SK-N-SH treated with all-trans-retinoic acid at 6 μM for 48 hours (cell line): Measurements from ENCODE around the gene RRAS2.

Experiments used
- ATAC-seq: fragments of 200-7000 bp; cut with Tn5 transposase; 3 replicates; pipeline ENCODE4 v1.9.1; 2020; ENCODE audit warnings: mild to moderate bottlenecking, moderate library complexity
- ARNTL ChIP-seq: fragments of 450-650 bp; formaldehyde crosslinking; IDR thresholded peaks from 2 replicates; pipeline ENCODE4 v1.5.0; 2020; ENCODE audit warnings: low read depth, mild to moderate bottlenecking, moderate library complexity, borderline replicate concordance
- BACH2 ChIP-seq: fragments of 250-450 bp; sonication (Bioruptor Pico); IDR thresholded peaks from 2 replicates; pipeline ENCODE4 v1.9.0; 2021; ENCODE audit warnings: mild to moderate bottlenecking, borderline replicate concordance
- CSDC2 ChIP-seq: fragments of 250-450 bp; sonication (Bioruptor Pico); IDR thresholded peaks from 2 replicates; pipeline ENCODE4 v1.5.0; 2020; ENCODE audit warnings: mild to moderate bottlenecking, moderate library complexity
- CSRNP3 ChIP-seq: fragments of 250-450 bp; sonication (Bioruptor Pico); IDR thresholded peaks from 2 replicates; pipeline ENCODE4 v1.5.1; 2021; ENCODE audit warnings: mild to moderate bottlenecking, moderate library complexity
- ESRRG ChIP-seq: fragments of 250-450 bp; sonication (Bioruptor Pico); IDR thresholded peaks from 2 replicates; pipeline ENCODE4 v1.6.1; 2021; ENCODE audit warnings: mild to moderate bottlenecking
- GLIS3 ChIP-seq: fragments of 250-450 bp; sonication (Bioruptor Pico); IDR thresholded peaks from 2 replicates; pipeline ENCODE4 v1.5.0; 2020; ENCODE audit warnings: mild to moderate bottlenecking, moderate library complexity
- ISL1 ChIP-seq: fragments of 250-450 bp; sonication (Bioruptor Pico); IDR thresholded peaks from 2 replicates; pipeline ENCODE4 v2.1.2; 2022; ENCODE audit warnings: mild to moderate bottlenecking, moderate library complexity
- OSR1 ChIP-seq: fragments of 250-450 bp; sonication (Bioruptor Pico); IDR thresholded peaks from 2 replicates; pipeline ENCODE4 v1.8.0; 2022; ENCODE audit warnings: moderate library complexity, mild to moderate bottlenecking, inconsistent platforms
- PATZ1 ChIP-seq: fragments of 250-450 bp; sonication (Bioruptor Pico); IDR thresholded peaks from 2 replicates; pipeline ENCODE4 v1.8.0; 2020; ENCODE audit warnings: mild to moderate bottlenecking, moderate library complexity, borderline replicate concordance
- PPARA ChIP-seq: fragments of 250-450 bp; sonication (Bioruptor Pico); IDR thresholded peaks from 2 replicates; pipeline ENCODE4 v1.5.0; 2020; ENCODE audit warnings: mild to moderate bottlenecking, borderline replicate concordance
- RARB ChIP-seq: fragments of 250-450 bp; sonication (Bioruptor Pico); IDR thresholded peaks from 2 replicates; pipeline ENCODE4 v1.8.0; 2021; ENCODE audit warnings: mild to moderate bottlenecking, moderate library complexity
- SNAI2 ChIP-seq: fragments of 250-450 bp; sonication (Bioruptor Pico); IDR thresholded peaks from 2 replicates; pipeline ENCODE4 v1.5.0; 2020; ENCODE audit warnings: mild to moderate bottlenecking, moderate library complexity
- TCF4 ChIP-seq: fragments of 250-450 bp; sonication (Bioruptor Pico); IDR thresholded peaks from 2 replicates; pipeline ENCODE4 v1.8.0; 2021; ENCODE audit warnings: mild to moderate bottlenecking, moderate library complexity, borderline replicate concordance
- ZC3H10 ChIP-seq: fragments of 250-450 bp; sonication (Bioruptor Pico); IDR thresholded peaks from 2 replicates; pipeline ENCODE4 v1.5.1; 2021; ENCODE audit warnings: mild to moderate bottlenecking, moderate library complexity
- ZFP3 ChIP-seq: fragments of 250-450 bp; sonication (Bioruptor Pico); IDR thresholded peaks from 2 replicates; pipeline ENCODE4 v1.5.0; 2020; ENCODE audit warnings: mild to moderate bottlenecking, moderate library complexity
- ZFP30 ChIP-seq: fragments of 450-650 bp; formaldehyde crosslinking; IDR thresholded peaks from 2 replicates; pipeline ENCODE4 v1.5.0; 2022; ENCODE audit warnings: mild to moderate bottlenecking, moderate library complexity
- ZNF565 ChIP-seq: fragments of 450-650 bp; formaldehyde crosslinking; conservative IDR thresholded peaks from 2 replicates; pipeline ENCODE4 v1.5.0; 2020; ENCODE audit warnings: low read depth, mild to moderate bottlenecking, moderate library complexity
- ZNF70 ChIP-seq: fragments of 450-650 bp; formaldehyde crosslinking; IDR thresholded peaks from 2 replicates; pipeline ENCODE4 v1.5.0; 2020; ENCODE audit warnings: mild to moderate bottlenecking, moderate library complexity
- ZNF8 ChIP-seq: fragments of 450-650 bp; formaldehyde crosslinking; IDR thresholded peaks from 2 replicates; pipeline ENCODE4 v1.5.0; 2020; ENCODE audit warnings: mild to moderate bottlenecking, moderate library complexity
- TF ChIP-seq, protein P1 (sequence below): fragments of 250-450 bp; sonication (Bioruptor Pico); IDR thresholded peaks from 2 replicates; pipeline ENCODE4 v1.8.0; 2021; ENCODE audit warnings: low read depth, mild to moderate bottlenecking, moderate library complexity, borderline replicate concordance
- TF ChIP-seq, protein P2 (sequence below): fragments of 250-450 bp; sonication (Bioruptor Pico); IDR thresholded peaks from 2 replicates; pipeline ENCODE4 v1.5.1; 2020; ENCODE audit warnings: low read depth, mild to moderate bottlenecking, moderate library complexity

The RRAS2 gene

DNA sequence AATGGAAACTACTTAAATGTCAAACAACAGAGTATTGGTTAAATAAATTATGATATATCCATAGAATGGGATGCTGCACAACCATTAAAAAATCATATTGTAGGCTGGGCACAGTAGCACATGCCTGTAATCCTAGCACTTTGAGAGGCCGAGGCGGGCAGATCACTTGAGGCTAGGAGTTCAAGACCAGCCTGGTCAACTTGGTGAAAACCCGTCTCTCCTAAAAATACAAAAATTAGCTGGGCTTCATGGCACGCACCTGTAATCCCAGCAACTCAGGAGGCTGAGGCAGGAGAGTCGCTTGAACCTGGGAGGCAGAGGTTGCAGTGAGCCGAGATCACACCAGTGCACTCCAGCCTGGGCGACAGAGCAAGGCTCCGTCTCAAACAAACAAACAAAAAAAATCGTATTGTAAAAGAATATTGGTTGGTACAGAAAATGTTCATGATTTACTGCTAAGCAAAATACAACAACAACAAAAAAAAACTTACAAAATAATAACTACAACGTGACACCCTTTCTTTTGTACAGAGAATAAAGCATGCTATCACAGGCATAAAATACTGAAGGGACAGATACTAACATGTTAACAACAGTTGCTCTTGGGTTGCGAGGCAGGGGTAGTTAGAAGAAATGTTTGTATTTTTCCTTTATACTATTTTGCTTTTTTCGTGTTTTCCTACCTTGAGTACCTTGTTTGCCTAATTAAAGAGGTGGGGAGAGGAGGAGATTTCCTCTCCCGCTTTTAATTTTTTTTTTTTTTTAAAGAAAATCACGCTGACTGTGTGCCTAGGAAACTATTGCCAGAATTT, 21.3 kb upstream of the RRAS2 start:
- TF ChIP-seq ZC3H10 (CRISPR knock-in tag) (no peak), CSRNP3 (no peak), OSR1 (CRISPR knock-in tag) (no peak), SNAI2 (CRISPR knock-in tag) (no peak), ESRRG (CRISPR knock-in tag) (no peak)
- no peak for ATAC-seq

GRCh38 chr11:14378171-14378570, 19.2 kb upstream of the RRAS2 start:
- no peak for ATAC-seq
- no peak for TF ChIP-seq BACH2 (CRISPR knock-in tag)
- TF ChIP-seq, protein P1, sequence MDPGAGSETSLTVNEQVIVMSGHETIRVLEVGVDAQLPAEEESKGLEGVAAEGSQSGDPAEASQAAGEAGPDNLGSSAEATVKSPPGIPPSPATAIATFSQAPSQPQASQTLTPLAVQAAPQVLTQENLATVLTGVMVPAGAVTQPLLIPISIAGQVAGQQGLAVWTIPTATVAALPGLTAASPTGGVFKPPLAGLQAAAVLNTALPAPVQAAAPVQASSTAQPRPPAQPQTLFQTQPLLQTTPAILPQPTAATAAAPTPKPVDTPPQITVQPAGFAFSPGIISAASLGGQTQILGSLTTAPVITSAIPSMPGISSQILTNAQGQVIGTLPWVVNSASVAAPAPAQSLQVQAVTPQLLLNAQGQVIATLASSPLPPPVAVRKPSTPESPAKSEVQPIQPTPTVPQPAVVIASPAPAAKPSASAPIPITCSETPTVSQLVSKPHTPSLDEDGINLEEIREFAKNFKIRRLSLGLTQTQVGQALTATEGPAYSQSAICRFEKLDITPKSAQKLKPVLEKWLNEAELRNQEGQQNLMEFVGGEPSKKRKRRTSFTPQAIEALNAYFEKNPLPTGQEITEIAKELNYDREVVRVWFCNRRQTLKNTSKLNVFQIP: no peak
- TF ChIP-seq TCF4 (CRISPR knock-in tag): no peak
- no peak for TF ChIP-seq ZFP30
- no peak for TF ChIP-seq CSDC2 (CRISPR knock-in tag)
- TF ChIP-seq, protein P2, sequence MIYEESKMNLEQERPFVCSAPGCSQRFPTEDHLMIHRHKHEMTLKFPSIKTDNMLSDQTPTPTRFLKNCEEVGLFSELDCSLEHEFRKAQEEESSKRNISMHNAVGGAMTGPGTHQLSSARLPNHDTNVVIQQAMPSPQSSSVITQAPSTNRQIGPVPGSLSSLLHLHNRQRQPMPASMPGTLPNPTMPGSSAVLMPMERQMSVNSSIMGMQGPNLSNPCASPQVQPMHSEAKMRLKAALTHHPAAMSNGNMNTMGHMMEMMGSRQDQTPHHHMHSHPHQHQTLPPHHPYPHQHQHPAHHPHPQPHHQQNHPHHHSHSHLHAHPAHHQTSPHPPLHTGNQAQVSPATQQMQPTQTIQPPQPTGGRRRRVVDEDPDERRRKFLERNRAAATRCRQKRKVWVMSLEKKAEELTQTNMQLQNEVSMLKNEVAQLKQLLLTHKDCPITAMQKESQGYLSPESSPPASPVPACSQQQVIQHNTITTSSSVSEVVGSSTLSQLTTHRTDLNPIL (CRISPR knock-in tag): no peak
- TF ChIP-seq ZC3H10 (CRISPR knock-in tag): no peak
- no peak for TF ChIP-seq RARB
- TF ChIP-seq OSR1 (CRISPR knock-in tag): no peak
- TF ChIP-seq ZNF8: no peak
- TF ChIP-seq, all 23 proteins: peak for 0

GRCh38 chr11:14376920-14377319, 17.9 kb upstream of the RRAS2 start:
- ATAC-seq: no peak
- TF ChIP-seq, protein P1: no peak
- TF ChIP-seq GLIS3 (no peak), ESRRG (CRISPR knock-in tag) (no peak), PATZ1 (no peak), ARNTL (no peak), BACH2 (CRISPR knock-in tag) (no peak), OSR1 (CRISPR knock-in tag) (no peak)
- TF ChIP-seq, protein P2 (CRISPR knock-in tag): no peak

GRCh38 chr11:14374922-14375830, 16.2 kb upstream of the RRAS2 start:
- peak; percentile 64 for ATAC-seq
- TF ChIP-seq SNAI2 (CRISPR knock-in tag): no peak
- no peak for TF ChIP-seq PPARA (CRISPR knock-in tag)
- TF ChIP-seq, protein P1: no peak
- TF ChIP-seq GLIS3: no peak
- no peak for TF ChIP-seq ZNF565 (CRISPR knock-in tag)
- no peak for TF ChIP-seq TCF4 (CRISPR knock-in tag)
- TF ChIP-seq ZNF8: no peak
- no peak for TF ChIP-seq ZFP30
- TF ChIP-seq ZFP3 (CRISPR knock-in tag): no peak
- TF ChIP-seq CSRNP3: no peak
- no peak for TF ChIP-seq RARB
- TF ChIP-seq ZNF70: no peak
- TF ChIP-seq ISL1 (CRISPR knock-in tag): no peak
